ENCODE measurements around the gene JARID2. TPM values are rescaled to one million over a fixed set of nuclear protein-coding genes. Genes with fewer than 3 reads are reported as not detected.

JARID2 gene
- total and polyA plus RNA-seq, 9 of the 15 experiments (the other 6 are each of a cell fraction or from before 2014, with no cell fraction given), result 5.0 to 29.0 (median 15.6) TPM

- TF ChIP-seq, protein P1, sequence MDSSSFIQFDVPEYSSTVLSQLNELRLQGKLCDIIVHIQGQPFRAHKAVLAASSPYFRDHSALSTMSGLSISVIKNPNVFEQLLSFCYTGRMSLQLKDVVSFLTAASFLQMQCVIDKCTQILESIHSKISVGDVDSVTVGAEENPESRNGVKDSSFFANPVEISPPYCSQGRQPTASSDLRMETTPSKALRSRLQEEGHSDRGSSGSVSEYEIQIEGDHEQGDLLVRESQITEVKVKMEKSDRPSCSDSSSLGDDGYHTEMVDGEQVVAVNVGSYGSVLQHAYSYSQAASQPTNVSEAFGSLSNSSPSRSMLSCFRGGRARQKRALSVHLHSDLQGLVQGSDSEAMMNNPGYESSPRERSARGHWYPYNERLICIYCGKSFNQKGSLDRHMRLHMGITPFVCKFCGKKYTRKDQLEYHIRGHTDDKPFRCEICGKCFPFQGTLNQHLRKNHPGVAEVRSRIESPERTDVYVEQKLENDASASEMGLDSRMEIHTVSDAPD (CRISPR knock-in tag; IDR thresholded peaks at IDR 0.05), result no peak
- peak; percentile 24; the same call in 1 of the 2 replicates for TF ChIP-seq RB1 (IDR thresholded peaks at IDR 0.05; ENCODE audit: low read depth)
- TF ChIP-seq MXD1 (CRISPR knock-in tag; IDR thresholded peaks at IDR 0.05; ENCODE audit: borderline replicate concordance, poor library complexity, severe bottlenecking), result no peak
- TF ChIP-seq VEZF1 (CRISPR knock-in tag; IDR thresholded peaks at IDR 0.05), result peak; percentile 41
- TF ChIP-seq E2F3 (CRISPR knock-in tag; IDR thresholded peaks at IDR 0.05), result no peak
- TF ChIP-seq, protein P2, sequence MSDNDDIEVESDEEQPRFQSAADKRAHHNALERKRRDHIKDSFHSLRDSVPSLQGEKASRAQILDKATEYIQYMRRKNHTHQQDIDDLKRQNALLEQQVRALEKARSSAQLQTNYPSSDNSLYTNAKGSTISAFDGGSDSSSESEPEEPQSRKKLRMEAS (CRISPR knock-in tag; IDR thresholded peaks at IDR 0.05), result no peak
- peak; percentile 23 for TF ChIP-seq ZFP36 (IDR thresholded peaks at IDR 0.05; ENCODE audit: low read depth, low read length, partially characterized antibody)
- peak; percentile 78; the same call in 1 of the 2 replicates for TF ChIP-seq MTA1 (IDR thresholded peaks at IDR 0.05; ENCODE audit: borderline replicate concordance)
- TF ChIP-seq ZNF124 (CRISPR knock-in tag; IDR thresholded peaks at IDR 0.05), result no peak
- 0 out of 2 replicates have a peak, but pooled peaks have one; percentile 55 for TF ChIP-seq ZNF263 (CRISPR knock-in tag; IDR thresholded peaks at IDR 0.05; ENCODE audit: borderline replicate concordance)
- TF ChIP-seq, protein P3, sequence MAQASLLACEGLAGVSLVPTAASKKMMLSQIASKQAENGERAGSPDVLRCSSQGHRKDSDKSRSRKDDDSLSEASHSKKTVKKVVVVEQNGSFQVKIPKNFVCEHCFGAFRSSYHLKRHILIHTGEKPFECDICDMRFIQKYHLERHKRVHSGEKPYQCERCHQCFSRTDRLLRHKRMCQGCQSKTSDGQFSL (CRISPR knock-in tag; IDR thresholded peaks at IDR 0.05), result no peak
- TF ChIP-seq, protein P3 (tag; IDR thresholded peaks at IDR 0.05), result no peak
- peak; percentile 92 for TF ChIP-seq EP300 (IDR thresholded peaks at IDR 0.05; ENCODE audit: low read length)
- TF ChIP-seq ZNF668 (CRISPR knock-in tag; IDR thresholded peaks at IDR 0.05), result no peak; the same call in 1 of the 2 replicates
- TF ChIP-seq ELF1 (tag; IDR thresholded peaks at IDR 0.05), result 0 out of 2 replicates have a peak, but pooled peaks have one; percentile 38
- TF ChIP-seq MYC (IDR thresholded peaks at IDR 0.05; ENCODE audit: low read depth, low read length), result 0 out of 2 replicates have a peak, but pooled peaks have one; percentile 18
- no peak for TF ChIP-seq MYC (CRISPR knock-in tag; IDR thresholded peaks at IDR 0.05; ENCODE audit: borderline replicate concordance, low read depth)
- 0 out of 2 replicates have a peak, but pooled peaks have one; percentile 44 for TF ChIP-seq HEY1 (CRISPR knock-in tag; IDR thresholded peaks at IDR 0.05; ENCODE audit: borderline replicate concordance)
- peak; percentile 83 for TF ChIP-seq MAFG (tag; conservative IDR thresholded peaks at IDR 0.05)
- no peak for TF ChIP-seq ZKSCAN8 (CRISPR knock-in tag; IDR thresholded peaks at IDR 0.05)
- peak; percentile 79; the same call in 1 of the 2 replicates for TF ChIP-seq FOXM1 (IDR thresholded peaks at IDR 0.05; ENCODE audit: low read depth)
- TF ChIP-seq FOXM1 (CRISPR knock-in tag; IDR thresholded peaks at IDR 0.05; ENCODE audit: low read depth), result no peak
- TF ChIP-seq SMARCE1 (IDR thresholded peaks at IDR 0.05), result peak; percentile 92
- peak; percentile 66; the same call in 1 of the 2 replicates for TF ChIP-seq ZNF384 (IDR thresholded peaks at IDR 0.05; ENCODE audit: low read depth, low read length)
Observed at GRCh38 chr6:15481390-15482291, 235.8 kb downstream of the JARID2 start (continued).

Measured in K562 (cell line).